ENCODE data around the gene NFILZ.
A peak's percentile ranks its signal among the peaks of the same experiment; 100 is the strongest.

DNA sequence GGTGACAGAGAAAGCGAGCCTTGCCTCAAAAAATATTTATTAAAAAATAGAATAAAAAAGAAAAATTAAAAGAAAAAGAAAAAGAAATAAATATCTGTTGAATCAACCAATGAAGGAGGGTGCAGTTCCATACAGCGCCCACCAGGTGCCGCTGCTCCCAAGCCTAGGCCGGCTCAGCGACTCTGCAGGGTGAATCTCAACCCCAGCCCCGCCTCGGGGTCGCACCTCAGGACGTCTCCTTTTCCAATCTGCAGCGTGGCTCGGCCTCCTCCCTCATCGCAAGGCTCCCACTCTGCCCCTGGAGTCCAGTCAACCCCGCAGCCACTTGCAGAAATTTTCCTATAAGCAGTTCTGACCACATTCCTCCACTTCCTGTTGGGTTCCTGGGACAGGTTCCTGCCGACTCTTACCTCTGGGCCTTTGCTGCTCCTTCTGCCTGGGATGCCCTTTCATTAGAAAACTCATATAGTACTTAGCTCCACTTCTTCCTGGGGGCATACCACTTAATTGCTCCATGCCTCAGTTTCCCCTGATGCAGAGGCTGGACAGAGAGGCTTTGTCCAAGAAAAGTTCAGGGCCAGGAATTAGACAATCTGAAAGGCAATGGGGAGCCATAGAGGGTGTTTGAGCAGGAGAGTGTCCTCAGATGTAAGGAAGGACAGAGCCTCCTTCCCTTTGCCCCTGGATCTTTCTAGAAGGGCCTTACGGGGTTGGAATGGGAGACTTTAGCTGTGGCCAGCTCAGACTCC lies 24.3 kb downstream of the NFILZ start:
- TF ChIP-seq CTCF (conservative IDR thresholded peaks at IDR 0.05 in 1 of 2, IDR thresholded peaks at IDR 0.05 in 1 of 2; ENCODE audit: low read depth in 1 of 2, low read length in 2 of 2) (peak; percentile 93), EZH2 (IDR thresholded peaks at IDR 0.05; ENCODE audit: low read length, missing control alignments) (no peak)
